ENCODE data around the gene TBCK. TPM values are rescaled to one million over a fixed set of nuclear protein-coding genes. Genes with fewer than 3 reads are reported as not detected.

The TBCK gene
- total and polyA plus RNA-seq, 9 of the 15 experiments (the other 6 are each of a cell fraction or from before 2014, with no cell fraction given), result 5.3 to 26.6 (median 16.2) TPM

DNA sequence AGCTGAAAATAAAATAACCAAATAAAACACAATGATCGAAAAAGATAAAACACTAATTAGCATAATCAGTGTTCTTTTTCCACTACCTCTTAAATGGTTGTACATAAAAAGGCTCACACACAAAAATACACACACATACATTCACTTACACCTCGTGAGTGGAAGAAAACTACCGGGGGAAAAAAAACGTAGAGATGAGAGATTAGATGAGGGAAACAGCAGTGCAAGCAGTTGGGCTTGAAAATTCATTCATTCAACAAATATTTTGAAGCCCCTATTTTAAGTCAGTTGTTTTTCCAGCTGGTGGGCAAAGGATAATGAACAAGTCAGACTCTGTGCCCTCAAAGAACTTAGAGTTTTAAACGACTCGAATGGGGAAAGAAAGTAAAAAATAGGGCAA lies 1.0 kb downstream of the TBCK start (continued):
- 0 out of 4 replicates have a peak, but pooled peaks of 1 of the 2 experiments have one; percentile 5 for TF ChIP-seq SIN3A (IDR thresholded peaks at IDR 0.05; ENCODE audit: borderline replicate concordance in 2 of 2, control insufficient read depth in 1 of 2, low read depth in 2 of 2, low read length in 2 of 2)
- TF ChIP-seq SMARCA4 (IDR thresholded peaks at IDR 0.05), result peak; percentile 11; the same call in 1 of the 2 replicates
- TF ChIP-seq, protein P1, sequence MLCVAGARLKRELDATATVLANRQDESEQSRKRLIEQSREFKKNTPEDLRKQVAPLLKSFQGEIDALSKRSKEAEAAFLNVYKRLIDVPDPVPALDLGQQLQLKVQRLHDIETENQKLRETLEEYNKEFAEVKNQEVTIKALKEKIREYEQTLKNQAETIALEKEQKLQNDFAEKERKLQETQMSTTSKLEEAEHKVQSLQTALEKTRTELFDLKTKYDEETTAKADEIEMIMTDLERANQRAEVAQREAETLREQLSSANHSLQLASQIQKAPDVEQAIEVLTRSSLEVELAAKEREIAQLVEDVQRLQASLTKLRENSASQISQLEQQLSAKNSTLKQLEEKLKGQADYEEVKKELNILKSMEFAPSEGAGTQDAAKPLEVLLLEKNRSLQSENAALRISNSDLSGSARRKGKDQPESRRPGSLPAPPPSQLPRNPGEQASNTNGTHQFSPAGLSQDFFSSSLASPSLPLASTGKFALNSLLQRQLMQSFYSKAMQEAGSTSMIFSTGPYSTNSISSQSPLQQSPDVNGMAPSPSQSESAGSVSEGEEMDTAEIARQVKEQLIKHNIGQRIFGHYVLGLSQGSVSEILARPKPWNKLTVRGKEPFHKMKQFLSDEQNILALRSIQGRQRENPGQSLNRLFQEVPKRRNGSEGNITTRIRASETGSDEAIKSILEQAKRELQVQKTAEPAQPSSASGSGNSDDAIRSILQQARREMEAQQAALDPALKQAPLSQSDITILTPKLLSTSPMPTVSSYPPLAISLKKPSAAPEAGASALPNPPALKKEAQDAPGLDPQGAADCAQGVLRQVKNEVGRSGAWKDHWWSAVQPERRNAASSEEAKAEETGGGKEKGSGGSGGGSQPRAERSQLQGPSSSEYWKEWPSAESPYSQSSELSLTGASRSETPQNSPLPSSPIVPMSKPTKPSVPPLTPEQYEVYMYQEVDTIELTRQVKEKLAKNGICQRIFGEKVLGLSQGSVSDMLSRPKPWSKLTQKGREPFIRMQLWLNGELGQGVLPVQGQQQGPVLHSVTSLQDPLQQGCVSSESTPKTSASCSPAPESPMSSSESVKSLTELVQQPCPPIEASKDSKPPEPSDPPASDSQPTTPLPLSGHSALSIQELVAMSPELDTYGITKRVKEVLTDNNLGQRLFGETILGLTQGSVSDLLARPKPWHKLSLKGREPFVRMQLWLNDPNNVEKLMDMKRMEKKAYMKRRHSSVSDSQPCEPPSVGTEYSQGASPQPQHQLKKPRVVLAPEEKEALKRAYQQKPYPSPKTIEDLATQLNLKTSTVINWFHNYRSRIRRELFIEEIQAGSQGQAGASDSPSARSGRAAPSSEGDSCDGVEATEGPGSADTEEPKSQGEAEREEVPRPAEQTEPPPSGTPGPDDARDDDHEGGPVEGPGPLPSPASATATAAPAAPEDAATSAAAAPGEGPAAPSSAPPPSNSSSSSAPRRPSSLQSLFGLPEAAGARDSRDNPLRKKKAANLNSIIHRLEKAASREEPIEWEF (CRISPR knock-in tag; IDR thresholded peaks at IDR 0.05), result no peak
- no peak for TF ChIP-seq POU5F1 (IDR thresholded peaks at IDR 0.05; ENCODE audit: borderline replicate concordance, low read depth, low read length, partially characterized antibody)
- no peak for TF ChIP-seq ZNF644 (tag; IDR thresholded peaks at IDR 0.05; ENCODE audit: low read depth)
- 0 out of 2 replicates have a peak, but pooled peaks have one; percentile 22 for TF ChIP-seq FOXJ2 (tag; IDR thresholded peaks at IDR 0.05)
- no peak for TF ChIP-seq GATAD2A (IDR thresholded peaks at IDR 0.05)
- no peak for TF ChIP-seq ZNF165 (CRISPR knock-in tag; IDR thresholded peaks at IDR 0.05; ENCODE audit: borderline replicate concordance)
- no peak for TF ChIP-seq ZNF551 (CRISPR knock-in tag; IDR thresholded peaks at IDR 0.05)

Data from K562 (cell line).